SJSA1 (cell line): Measurements from ENCODE around the gene NUP133. TPM values are rescaled to one million over a fixed set of nuclear protein-coding genes. Genes with fewer than 3 reads are reported as not detected.
A peak's percentile ranks its signal among the peaks of the same experiment; 100 is the strongest.
"Not testable (repeated sequence)": the region's sequence is repeated elsewhere in the genome, so short reads cannot be mapped to it uniquely, and the experiment has no call there.

ENCODE experiments used
- DNase-seq, 2 experiments: peaks; one replicate each; pipeline ENCODE4 v3.0.0-alpha.2; 2015 to 2020; ENCODE audit warnings: low spot score in 2 of 2, low read depth in 1 of 2
- H3K27ac ChIP-seq: fragments of 250-450 bp; sonication (Bioruptor Pico); 2 replicates; pipeline ENCODE4 v1.5.1; 2020; ENCODE audit warnings: mild to moderate bottlenecking, moderate library complexity
- H3K27me3 ChIP-seq: fragments of 250-450 bp; sonication (Bioruptor Pico); replicated peaks from 2 replicates; pipeline ENCODE4 v1.5.1; 2020; ENCODE audit warnings: mild to moderate bottlenecking, moderate library complexity
- H3K36me3 ChIP-seq: fragments of 250-450 bp; sonication (Bioruptor Pico); 2 replicates; pipeline ENCODE4 v1.5.1; 2020; ENCODE audit warnings: mild to moderate bottlenecking
- H3K4me1 ChIP-seq: fragments of 250-450 bp; sonication (Bioruptor Pico); replicated peaks from 2 replicates; pipeline ENCODE4 v1.6.1; 2021; ENCODE audit warnings: mild to moderate bottlenecking
- H3K4me3 ChIP-seq: fragments of 250-450 bp; sonication (Bioruptor Pico); 2 replicates; pipeline ENCODE4 v1.5.1; 2020; ENCODE audit warnings: mild to moderate bottlenecking
- H3K9me3 ChIP-seq: fragments of 250-450 bp; sonication (Bioruptor Pico); replicated peaks from 2 replicates; pipeline ENCODE4 v1.5.1; 2020; ENCODE audit warnings: mild to moderate bottlenecking
- total RNA-seq: library from RNA; depleted of rRNA; stranded (reverse); fragments of >200 nt; shearing (Covaris generic); gene quantifications from 2 replicates; pipeline ENCODE4 v1.2.3, GENCODE V29; 2014

Gene NUP133
- total RNA-seq, 1 experiment from 2014 or later: 39.0 TPM

DNA sequence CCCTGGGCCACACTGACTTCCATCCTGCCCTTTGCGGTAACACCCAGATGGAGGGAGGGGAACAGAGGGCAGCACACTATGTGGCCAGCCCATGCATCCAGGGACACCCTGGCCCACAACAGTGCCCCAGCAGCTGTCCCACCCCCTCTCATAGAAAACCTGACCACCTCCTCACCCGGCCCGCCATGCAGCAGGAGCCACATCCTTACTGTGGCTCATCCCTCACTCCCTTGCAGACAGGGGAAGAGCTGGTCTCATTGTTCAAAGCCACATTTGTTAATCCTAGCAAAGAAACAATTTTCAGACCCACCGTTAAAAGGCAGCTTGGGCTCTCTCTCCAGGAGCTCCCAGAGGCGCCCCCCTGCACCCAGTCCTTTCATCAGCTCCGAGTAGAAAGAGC is 23.2 kb upstream of the NUP133 start:
- no peaks in the 10 kb centered on the region for H3K27me3 ChIP-seq
- H3K9me3 ChIP-seq: no peaks in the 10 kb centered on the region
- no peak overlapping the region for H3K4me3 ChIP-seq
- no peak overlapping the region for H3K27ac ChIP-seq
- peaks cover 26% of the 10 kb centered on the region for H3K36me3 ChIP-seq
- DNase-seq: no peak
- H3K4me1 ChIP-seq: no peaks in the 10 kb centered on the region

DNA sequence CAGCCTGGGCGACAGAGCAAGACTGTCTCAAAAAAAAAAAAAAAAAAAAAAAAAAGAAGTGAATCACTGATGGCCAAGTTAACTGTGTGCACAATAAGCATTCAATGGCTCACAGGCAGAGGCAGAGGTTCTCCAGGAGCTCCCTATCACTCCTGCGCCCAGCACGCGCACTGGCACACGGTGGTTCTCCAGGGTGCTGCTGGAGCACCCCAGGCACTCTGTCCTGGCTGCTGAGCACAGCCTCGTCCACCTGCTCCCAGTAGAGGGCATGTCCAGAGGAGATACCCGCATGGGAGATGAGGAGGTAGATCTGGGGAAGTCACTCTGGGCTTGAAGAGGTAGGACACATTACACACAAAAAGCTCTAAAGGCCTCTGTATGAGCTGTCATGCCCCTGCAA is 21.5 kb upstream of the NUP133 start:
- H3K4me1 ChIP-seq: no peaks in the 10 kb centered on the region
- no peaks in the 10 kb centered on the region for H3K9me3 ChIP-seq
- no peak for DNase-seq
- peaks cover 29% of the 10 kb centered on the region for H3K36me3 ChIP-seq
- H3K4me3 ChIP-seq: no peak overlapping the region
- no peaks in the 10 kb centered on the region for H3K27me3 ChIP-seq
- no peak overlapping the region for H3K27ac ChIP-seq

DNA sequence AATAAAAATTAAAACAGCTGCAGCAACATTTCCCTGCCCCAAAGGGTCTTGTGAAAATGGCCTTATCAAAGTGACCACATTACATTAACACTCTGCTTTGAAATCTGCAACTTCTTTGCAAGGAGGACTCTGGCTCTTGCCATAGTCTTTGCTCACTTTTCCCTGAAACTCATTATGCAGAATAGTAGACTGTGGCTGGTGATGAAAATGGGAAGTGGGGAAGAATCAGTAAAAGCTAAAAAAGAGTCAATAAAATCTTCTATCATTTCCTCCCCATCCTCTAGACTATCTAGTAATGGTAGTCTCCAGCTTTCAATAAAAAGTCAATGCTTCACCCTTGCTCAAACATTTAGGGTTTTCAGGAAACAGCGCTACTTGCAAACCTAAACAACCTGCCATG is 18.6 kb upstream of the NUP133 start:
- Histone ChIP-seq H3K4me3 (no peak overlapping the region), H3K4me1 (no peaks in the 10 kb centered on the region), H3K27me3 (no peaks in the 10 kb centered on the region), H3K27ac (no peak overlapping the region), H3K9me3 (no peaks in the 10 kb centered on the region), H3K36me3 (peaks cover 31% of the 10 kb centered on the region)
- no peak for DNase-seq

- DNase-seq: no peak
These were observed 14.9 kb upstream of the NUP133 start for GRCh38 chr1:229523052-229523451.

DNA sequence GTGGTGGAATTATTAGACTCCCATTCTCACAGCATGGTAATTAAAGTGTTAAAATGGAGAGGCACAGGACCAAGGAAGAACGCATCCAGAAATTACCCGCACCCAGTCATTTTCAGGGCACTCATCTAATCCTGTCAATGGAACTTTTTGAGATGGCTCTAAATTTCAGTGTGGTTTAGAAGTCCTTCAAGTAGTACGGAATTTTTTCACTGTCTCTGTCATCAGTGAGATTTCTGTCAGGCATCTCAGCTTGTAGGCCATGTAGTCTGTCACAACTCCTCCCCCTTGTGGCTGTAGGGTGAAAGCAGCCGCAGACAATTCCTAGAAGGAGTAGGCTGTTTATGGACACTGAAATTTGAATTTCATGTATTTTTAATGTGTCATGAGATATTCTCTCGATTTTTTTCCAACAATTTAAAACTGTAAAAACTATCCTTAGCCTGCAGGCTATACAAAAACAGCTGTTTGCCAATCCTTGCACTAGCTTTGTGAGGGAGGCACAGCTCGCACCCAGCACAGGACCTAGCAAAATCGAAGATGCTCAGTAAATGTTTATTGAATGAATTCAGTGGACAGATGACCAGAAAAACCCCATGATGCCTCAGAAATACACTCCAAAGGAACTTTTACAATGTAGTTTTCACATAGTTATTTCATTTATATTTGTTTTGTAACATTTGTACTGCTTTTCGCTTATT is 6.6 kb upstream of the NUP133 start:
- peak; percentile 48 to 61 for DNase-seq
- no peaks in the 10 kb centered on the region for H3K9me3 ChIP-seq
- no peaks in the 10 kb centered on the region for H3K27me3 ChIP-seq
- peaks cover 5% of the 10 kb centered on the region for H3K4me1 ChIP-seq
- H3K4me3 ChIP-seq: no peak overlapping the region
- H3K36me3 ChIP-seq: peaks cover 8% of the 10 kb centered on the region
- no peak overlapping the region for H3K27ac ChIP-seq

More at GRCh38 chr1:229523052-229523451, 14.9 kb upstream of the NUP133 start:
- Histone ChIP-seq H3K9me3 (no peaks in the 10 kb centered on the region), H3K4me3 (no peak overlapping the region), H3K27me3 (no peaks in the 10 kb centered on the region), H3K4me1 (no peaks in the 10 kb centered on the region), H3K36me3 (peaks cover 30% of the 10 kb centered on the region), H3K27ac (no peak overlapping the region)

DNA sequence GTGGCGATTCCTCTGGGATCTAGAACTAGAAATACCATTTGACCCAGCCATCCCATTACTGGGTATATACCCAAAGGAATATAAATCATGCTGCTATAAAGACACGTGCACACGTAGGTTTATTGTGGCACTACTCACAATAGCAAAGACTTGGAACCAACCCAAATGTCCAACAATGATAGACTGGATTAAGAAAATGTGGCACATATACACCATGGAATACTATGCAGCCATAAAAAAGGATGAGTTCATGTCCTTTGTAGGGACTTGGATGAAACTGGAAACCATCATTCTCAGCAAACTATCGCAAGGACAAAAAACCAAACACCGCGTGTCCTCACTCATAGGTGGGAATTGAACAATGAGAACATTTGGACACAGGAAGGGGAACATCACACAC is 3.5 kb upstream of the NUP133 start:
- not testable (repeated sequence) for H3K27ac ChIP-seq, H3K4me3 ChIP-seq, DNase-seq, H3K36me3 ChIP-seq, H3K9me3 ChIP-seq, H3K27me3 ChIP-seq
- peaks cover 21% of the 10 kb centered on the region for H3K4me1 ChIP-seq

DNA sequence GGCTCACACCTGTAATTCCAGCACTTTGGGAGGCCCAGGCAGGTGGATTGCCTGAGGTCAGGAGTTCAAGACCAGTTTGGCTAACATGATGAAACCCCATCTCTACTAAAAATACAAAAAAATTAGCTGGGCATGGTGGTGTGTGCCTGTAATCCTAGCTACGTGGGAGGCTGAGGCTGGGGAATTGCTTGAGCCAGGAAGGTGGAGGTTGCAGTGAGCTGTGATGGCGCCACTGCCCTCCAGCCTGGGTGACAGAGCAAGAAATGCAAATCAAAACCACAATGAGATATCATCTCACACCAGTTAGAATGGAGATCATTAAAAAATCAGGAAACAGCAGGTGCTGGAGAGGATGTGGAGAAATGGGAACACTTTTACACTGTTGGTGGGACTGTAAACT is 3.1 kb upstream of the NUP133 start:
- not testable (repeated sequence) for H3K27ac ChIP-seq, H3K9me3 ChIP-seq, DNase-seq, H3K4me3 ChIP-seq, H3K36me3 ChIP-seq, H3K27me3 ChIP-seq
- peaks cover 21% of the 10 kb centered on the region for H3K4me1 ChIP-seq

GRCh38 chr1:229509576-229509975 is 1.4 kb upstream of the NUP133 start:
- peak; percentile 39 to 48 for DNase-seq
- no peak overlapping the region for H3K27ac ChIP-seq

DNA sequence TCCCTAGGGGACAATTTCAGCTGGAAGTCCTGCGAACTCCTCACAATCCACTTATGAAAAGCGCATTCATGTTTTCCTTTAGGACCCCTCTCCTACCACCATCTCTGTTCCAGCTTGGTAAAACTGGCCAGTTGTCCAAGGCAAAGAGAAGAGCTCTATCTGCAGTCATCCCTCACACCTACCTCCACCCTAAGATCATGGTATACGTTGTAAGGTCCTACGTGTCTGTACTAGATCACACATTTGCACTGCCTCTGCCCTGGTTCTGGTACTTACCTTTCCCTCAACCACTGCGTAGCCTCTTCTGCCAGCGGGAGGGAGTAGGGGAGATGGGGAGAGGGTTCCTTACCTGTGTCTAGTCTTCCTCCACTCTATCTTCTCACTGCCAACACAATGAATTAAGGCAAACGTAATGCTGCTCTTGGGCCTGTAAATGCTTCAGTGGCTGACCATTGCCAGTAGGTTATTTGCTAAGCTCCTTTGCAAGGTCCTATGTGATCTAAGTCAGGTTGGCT is 739 bp upstream of the NUP133 start:
- H3K4me1 ChIP-seq: peaks cover 21% of the 10 kb centered on the region
- no peaks in the 10 kb centered on the region for H3K27me3 ChIP-seq
- DNase-seq: no peak
- H3K9me3 ChIP-seq: no peaks in the 10 kb centered on the region
- peaks cover 17% of the 10 kb centered on the region for H3K36me3 ChIP-seq
- peak overlapping the region; percentile 74 for H3K27ac ChIP-seq
- peak overlapping the region; percentile 82 for H3K4me3 ChIP-seq

More at GRCh38 chr1:229509576-229509975, 1.4 kb upstream of the NUP133 start:
- H3K27me3 ChIP-seq: no peaks in the 10 kb centered on the region
- no peak overlapping the region for H3K4me3 ChIP-seq
- no peaks in the 10 kb centered on the region for H3K9me3 ChIP-seq
- H3K4me1 ChIP-seq: peaks cover 21% of the 10 kb centered on the region
- peaks cover 13% of the 10 kb centered on the region for H3K36me3 ChIP-seq

DNA sequence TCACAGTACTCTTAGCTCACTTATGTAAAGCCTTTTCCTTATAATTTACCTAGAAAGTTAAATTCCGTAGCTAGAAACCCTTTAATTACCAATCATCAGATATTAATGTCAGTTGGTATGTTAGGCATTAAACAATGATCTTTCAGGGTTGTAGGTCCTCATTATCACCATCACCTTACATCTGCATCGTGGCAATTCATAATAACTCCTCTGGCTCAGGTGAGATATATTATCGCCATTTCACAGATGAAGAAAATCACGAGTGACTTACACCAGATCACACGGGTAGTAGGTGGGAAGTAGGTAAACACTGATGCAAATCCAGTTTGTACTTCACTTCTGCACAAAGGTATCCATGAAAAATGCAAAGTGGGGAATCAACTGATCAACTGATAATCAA is 639 bp downstream of the NUP133 start:
- Histone ChIP-seq H3K27me3 (no peaks in the 10 kb centered on the region), H3K9me3 (no peaks in the 10 kb centered on the region), H3K4me3 (peak overlapping the region; percentile 82), H3K27ac (peak overlapping the region; percentile 74), H3K36me3 (peaks cover 17% of the 10 kb centered on the region), H3K4me1 (peaks cover 21% of the 10 kb centered on the region)
- DNase-seq: no peak

DNA sequence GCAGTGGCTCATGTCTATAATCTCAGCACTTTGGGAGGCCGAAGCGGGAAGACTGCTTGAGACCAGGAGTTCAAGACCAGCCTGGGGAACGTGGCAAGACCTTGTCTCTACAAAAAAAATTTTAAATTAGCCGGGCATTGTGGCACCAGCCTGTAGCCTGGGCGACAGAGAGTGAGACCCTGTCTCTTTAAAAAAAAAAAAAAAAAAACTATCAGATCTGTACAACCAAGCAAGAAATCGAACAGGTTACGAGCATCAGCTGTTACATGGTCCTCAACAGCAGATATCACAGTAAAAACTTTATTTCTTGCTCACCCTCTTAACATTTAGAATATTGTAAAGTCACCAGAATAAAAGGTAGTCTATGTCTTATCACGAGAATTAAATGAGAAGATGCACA is 1.5 kb downstream of the NUP133 start:
- DNase-seq: no peak
- Histone ChIP-seq H3K9me3 (no peaks in the 10 kb centered on the region), H3K4me3 (no peak overlapping the region), H3K4me1 (peaks cover 21% of the 10 kb centered on the region), H3K27ac (no peak overlapping the region), H3K27me3 (no peaks in the 10 kb centered on the region), H3K36me3 (peaks cover 22% of the 10 kb centered on the region)

GRCh38 chr1:229495782-229496181 is 12.4 kb downstream of the NUP133 start:
- H3K27me3 ChIP-seq: no peaks in the 10 kb centered on the region
- no peak overlapping the region for H3K4me3 ChIP-seq
- H3K4me1 ChIP-seq: no peaks in the 10 kb centered on the region
- no peak overlapping the region for H3K27ac ChIP-seq
- DNase-seq: no peak
- H3K9me3 ChIP-seq: no peaks in the 10 kb centered on the region
- peaks cover 79% of the 10 kb centered on the region for H3K36me3 ChIP-seq

- Histone ChIP-seq H3K4me3 (no peak overlapping the region), H3K36me3 (peaks cover 64% of the 10 kb centered on the region), H3K4me1 (no peaks in the 10 kb centered on the region), H3K27ac (no peak overlapping the region), H3K9me3 (no peaks in the 10 kb centered on the region), H3K27me3 (no peaks in the 10 kb centered on the region)
- no peak for DNase-seq
These were observed 21.0 kb downstream of the NUP133 start for GRCh38 chr1:229487181-229487580.

- peaks cover 70% of the 10 kb centered on the region for H3K36me3 ChIP-seq
- H3K4me1 ChIP-seq: no peaks in the 10 kb centered on the region
- no peak overlapping the region for H3K4me3 ChIP-seq
- H3K27ac ChIP-seq: no peak overlapping the region
- DNase-seq: no peak
- H3K9me3 ChIP-seq: no peaks in the 10 kb centered on the region
- no peaks in the 10 kb centered on the region for H3K27me3 ChIP-seq
These were observed 22.8 kb downstream of the NUP133 start for GRCh38 chr1:229485318-229485717.

- no peak for DNase-seq
- no peaks in the 10 kb centered on the region for H3K27me3 ChIP-seq
- no peak overlapping the region for H3K27ac ChIP-seq
- no peaks in the 10 kb centered on the region for H3K9me3 ChIP-seq
- H3K4me3 ChIP-seq: no peak overlapping the region
- peaks cover 78% of the 10 kb centered on the region for H3K36me3 ChIP-seq
- no peaks in the 10 kb centered on the region for H3K4me1 ChIP-seq
These were observed 25.6 kb downstream of the NUP133 start for GRCh38 chr1:229482511-229482910.
